Stomach (tissue), 9 donors: ENCODE measurements around the gene TGM2. TPM values are rescaled to one million over a fixed set of nuclear protein-coding genes. Genes with fewer than 3 reads are reported as not detected.
A peak's percentile ranks its signal among the peaks of the same experiment; 100 is the strongest.

Experiments used
- DNase-seq, 2 donors: peaks; one replicate each; pipeline versions ENCODE4 v3.0.0 to v3.0.0-alpha.2; 2013 to 2019
- H3K27ac ChIP-seq, 5 donors: fragments of 200-600 bp in 4 of 5; sonication (generic) in 4 of 5; one replicate each; pipeline ENCODE4 v1.5.1; 2013 to 2019; ENCODE audit warnings: mild to moderate bottlenecking in 1 of 5, moderate library complexity in 1 of 5
- H3K27me3 ChIP-seq, 3 donors: fragments of 200-600 bp; sonication (generic); one replicate each; pipeline ENCODE4 v1.5.1; 2017 to 2019; ENCODE audit warnings: mixed run types in 1 of 3
- H3K36me3 ChIP-seq, 4 donors: fragments of 200-600 bp; sonication (generic); 1 replicate in 3 of 4; 2 replicates in 1 of 4; pipeline ENCODE4 v1.5.1; 2016 to 2019
- H3K4me1 ChIP-seq, 4 donors: fragments of 200-600 bp; sonication (generic); one replicate each; pipeline ENCODE4 v1.5.1; 2016 to 2019
- H3K4me3 ChIP-seq, 4 donors: fragments of 200-600 bp; sonication (generic) in 3 of 4; one replicate each; pipeline ENCODE4 v1.5.1; 2016 to 2019; ENCODE audit warnings: mild to moderate bottlenecking in 1 of 4
- H3K9me3 ChIP-seq, 4 donors: fragments of 200-600 bp; sonication (generic); one replicate each; pipeline ENCODE4 v1.5.1; 2016 to 2019
- EP300 ChIP-seq: sonication (generic); formaldehyde crosslinking; IDR thresholded peaks from one replicate; pipeline ENCODE4 v1.6.1; 2017; ENCODE audit warnings: antibody characterized with exemption
- POLR2A ChIP-seq, 4 donors: fragments of 450-650 bp; IDR thresholded peaks; one replicate each; pipeline ENCODE4 v1.6.1; 2016; ENCODE audit warnings: antibody characterized with exemption in 4 of 4, control low read depth in 2 of 4, mild to moderate bottlenecking in 1 of 4, moderate library complexity in 1 of 4
- POLR2AphosphoS5 ChIP-seq, 3 donors: sonication (generic); formaldehyde crosslinking; IDR thresholded peaks; one replicate each; pipeline ENCODE4 v1.6.1; 2016; ENCODE audit warnings: antibody characterized with exemption in 3 of 3
- WGBS, 5 donors: extraction: QIAGEN DNeasy Blood & Tissue Kit in 3 of 5; methylation state at CpG; one replicate each; pipeline versions ENCODE4 v1.1.5 to v1.1.7; 2013 to 2018; 5-methylcytosine and 5-hydroxymethylcytosine counted together
- intact Hi-C: fragments of 100-400 bp; cut with DNase I; formaldehyde crosslinking; loops from one replicate; pipeline ENCODE4 v1.15.1; 2023; ENCODE audit warnings: low total_unique reads
- polyA plus RNA-seq, 3 donors: library from polyadenylated mRNA; stranded (reverse); fragments of 200-250 nt; gene quantifications; one replicate each; pipeline ENCODE4 v1.2.3, GENCODE V29; 2013
- total RNA-seq, 5 donors: library from RNA; depleted of rRNA; stranded (reverse); fragments of >200 nt; gene quantifications; one replicate each; pipeline versions ENCODE4 v1.1.0 to v1.2.3, GENCODE V29; 2014 to 2016
- TF ChIP-seq, protein P1 (sequence below), 7 experiments: fragments of 450-650 bp in 4 of 7; fragments of 200-600 bp in 3 of 7; sonication (generic) in 3 of 7; IDR thresholded peaks; one replicate each; pipeline ENCODE4 v1.5.1; 2016 to 2019; ENCODE audit warnings: antibody characterized with exemption in 7 of 7, control low read depth in 2 of 7, mild to moderate bottlenecking in 1 of 7
- donor health status: healthy with polysubstance abuse.
- donor health status: Bipolar disorder and iron deficiency.
- donor health status: healthy.

TGM2 gene
- total and polyA plus RNA-seq, 8 donors = 16.2 to 195 (median 33.3) TPM

DNA sequence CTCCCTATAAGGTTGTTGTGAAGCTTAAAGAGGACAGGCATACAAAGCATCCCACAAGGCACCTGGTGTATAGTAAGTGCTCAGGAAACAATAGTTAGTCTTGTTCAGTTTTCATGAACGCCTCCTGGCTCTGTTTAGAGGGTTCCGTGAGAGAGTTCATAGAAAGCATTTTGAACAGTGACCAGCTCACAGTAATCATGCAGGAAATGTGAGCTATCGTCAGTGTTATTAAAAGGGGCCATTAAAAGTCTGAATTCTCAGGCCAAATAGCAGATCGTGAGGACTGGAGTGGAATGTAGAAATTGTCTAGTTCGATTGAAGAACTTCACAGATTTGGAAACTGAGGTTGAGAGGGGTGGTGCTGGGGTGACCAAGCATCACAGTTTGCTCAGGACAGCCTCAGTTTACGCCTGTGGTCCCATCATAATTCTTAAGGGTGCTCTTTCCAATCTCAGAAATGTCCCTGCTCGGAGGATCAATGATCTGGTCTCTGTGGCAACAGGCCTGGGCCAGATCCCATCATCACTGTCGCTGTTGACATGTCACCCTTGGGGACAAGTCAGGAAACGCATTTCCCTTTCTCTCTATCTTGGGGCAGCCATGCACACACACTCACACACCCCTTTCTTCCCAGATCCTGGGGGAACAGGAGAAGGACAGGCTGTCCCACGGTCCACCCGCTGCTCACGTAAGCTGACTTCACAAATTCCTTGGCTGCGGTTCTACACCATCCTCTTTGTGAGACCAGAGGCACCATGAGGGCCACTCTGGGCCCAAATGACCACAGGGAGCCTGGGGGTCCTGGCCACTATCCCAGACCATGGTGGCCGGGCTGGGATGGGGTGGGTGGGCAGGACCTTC is 7.2 kb downstream of the TGM2 start:
- Histone ChIP-seq H3K9me3 (no peaks in the 10 kb centered on the region), H3K4me1 (peaks cover 28 to 75% (median 50%) of the 10 kb centered on the region in 4 donors), H3K36me3 (peaks cover 0 to 42% (median 31%) of the 10 kb centered on the region in 4 donors), H3K27me3 (no peaks in the 10 kb centered on the region), H3K27ac (peak overlapping the region in 4 of 5 donors; percentile 67 to 85 (median 80)), H3K4me3 (no peak overlapping the region)
- DNase-seq = no peak
- TF ChIP-seq POLR2A (IDR thresholded peaks at IDR 0.05) = no peak
- TF ChIP-seq, protein P1, sequence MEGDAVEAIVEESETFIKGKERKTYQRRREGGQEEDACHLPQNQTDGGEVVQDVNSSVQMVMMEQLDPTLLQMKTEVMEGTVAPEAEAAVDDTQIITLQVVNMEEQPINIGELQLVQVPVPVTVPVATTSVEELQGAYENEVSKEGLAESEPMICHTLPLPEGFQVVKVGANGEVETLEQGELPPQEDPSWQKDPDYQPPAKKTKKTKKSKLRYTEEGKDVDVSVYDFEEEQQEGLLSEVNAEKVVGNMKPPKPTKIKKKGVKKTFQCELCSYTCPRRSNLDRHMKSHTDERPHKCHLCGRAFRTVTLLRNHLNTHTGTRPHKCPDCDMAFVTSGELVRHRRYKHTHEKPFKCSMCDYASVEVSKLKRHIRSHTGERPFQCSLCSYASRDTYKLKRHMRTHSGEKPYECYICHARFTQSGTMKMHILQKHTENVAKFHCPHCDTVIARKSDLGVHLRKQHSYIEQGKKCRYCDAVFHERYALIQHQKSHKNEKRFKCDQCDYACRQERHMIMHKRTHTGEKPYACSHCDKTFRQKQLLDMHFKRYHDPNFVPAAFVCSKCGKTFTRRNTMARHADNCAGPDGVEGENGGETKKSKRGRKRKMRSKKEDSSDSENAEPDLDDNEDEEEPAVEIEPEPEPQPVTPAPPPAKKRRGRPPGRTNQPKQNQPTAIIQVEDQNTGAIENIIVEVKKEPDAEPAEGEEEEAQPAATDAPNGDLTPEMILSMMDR (IDR thresholded peaks at IDR 0.05) = no peak
- TF ChIP-seq POLR2AphosphoS5 (IDR thresholded peaks at IDR 0.05) = peak in 1 of 3 donors; percentile 29
- TF ChIP-seq EP300 = peak; percentile 63
- WGBS, 5 donors = 73 to 86% (median 82%) methylated on average over 14 of the region's 14 CpGs
- intact Hi-C loops = no loop called here

DNA sequence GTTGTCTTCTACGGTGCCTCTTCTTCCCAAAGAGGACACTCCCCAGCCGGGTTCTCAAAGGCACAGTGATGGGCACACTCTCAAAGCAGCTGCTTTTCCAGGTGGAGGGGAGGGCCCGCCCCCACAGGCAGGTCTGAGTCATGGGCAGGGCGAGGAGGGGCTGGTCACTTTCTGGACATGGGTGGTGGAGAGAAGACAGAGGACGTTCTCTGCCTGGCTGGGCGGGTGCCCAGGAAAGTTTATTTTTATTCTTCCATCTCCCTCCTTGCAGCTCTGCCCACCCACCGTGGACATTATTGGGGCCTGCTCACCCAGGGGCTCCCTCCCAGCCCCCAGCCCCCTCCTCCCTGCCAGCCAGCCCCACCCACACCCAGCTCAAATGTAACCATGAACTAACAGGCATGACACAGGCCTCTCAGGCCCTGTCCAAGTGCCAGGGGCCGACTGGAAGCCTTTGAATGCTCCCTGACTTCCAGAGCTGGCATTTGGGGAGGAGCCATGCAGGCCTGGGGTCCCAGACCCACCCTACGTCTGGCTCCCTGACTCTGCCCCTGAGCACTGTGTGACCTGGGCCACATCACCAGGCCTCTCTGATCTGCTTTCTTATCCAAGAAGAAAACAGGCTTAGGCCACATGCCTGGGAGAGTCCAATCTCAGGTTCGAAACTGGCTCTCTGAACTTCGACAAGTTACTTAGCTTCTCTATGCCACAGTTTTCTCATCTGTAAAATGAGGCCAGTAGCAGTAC is 8.0 kb downstream of the TGM2 start:
- TF ChIP-seq, protein P1 (IDR thresholded peaks at IDR 0.05) = no peak
- peak in 2 of 3 donors; percentile 28 to 57 for TF ChIP-seq POLR2AphosphoS5 (IDR thresholded peaks at IDR 0.05)
- TF ChIP-seq POLR2A (IDR thresholded peaks at IDR 0.05) = no peak
- TF ChIP-seq EP300 = no peak
- peak in 1 of 2 donors; percentile 57 for DNase-seq
- peak overlapping the region in 4 of 5 donors; percentile 67 to 85 (median 80) for H3K27ac ChIP-seq
- peaks cover 0 to 42% (median 31%) of the 10 kb centered on the region in 4 donors for H3K36me3 ChIP-seq
- WGBS, 5 donors = 61 to 69% (median 65%) methylated on average over 11 of the region's 11 CpGs
- no peaks in the 10 kb centered on the region for H3K27me3 ChIP-seq
- intact Hi-C loops = no loop called here
- no peak overlapping the region for H3K4me3 ChIP-seq
- peaks cover 36 to 78% (median 53%) of the 10 kb centered on the region in 4 donors for H3K4me1 ChIP-seq
- no peaks in the 10 kb centered on the region for H3K9me3 ChIP-seq

DNA sequence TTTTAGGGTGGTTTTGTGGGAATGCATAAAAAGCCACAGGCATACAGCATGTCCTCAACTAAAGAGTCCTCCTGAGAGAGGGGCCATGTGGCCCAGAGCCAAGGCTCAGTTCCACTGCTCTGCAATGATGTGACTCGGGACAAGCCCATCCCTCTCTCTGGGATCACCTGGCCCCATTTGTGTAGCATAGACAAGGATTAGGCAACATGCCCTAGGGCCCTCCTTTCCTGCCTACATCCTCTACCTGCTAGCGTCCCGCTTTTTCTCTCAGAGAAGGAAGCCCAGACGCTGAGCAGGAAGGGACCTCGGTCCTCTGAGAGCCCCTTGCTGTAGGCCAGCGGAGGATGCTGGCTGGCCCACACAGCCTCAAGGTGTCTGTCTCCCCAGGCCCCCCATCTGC is 8.8 kb downstream of the TGM2 start:
- peaks cover 39 to 78% (median 54%) of the 10 kb centered on the region in 4 donors for H3K4me1 ChIP-seq
- TF ChIP-seq, protein P1 (IDR thresholded peaks at IDR 0.05) = no peak
- no peak for TF ChIP-seq EP300
- no peak for TF ChIP-seq POLR2AphosphoS5 (IDR thresholded peaks at IDR 0.05)
- TF ChIP-seq POLR2A (IDR thresholded peaks at IDR 0.05) = no peak
- no peak for DNase-seq
- H3K27me3 ChIP-seq = no peaks in the 10 kb centered on the region
- intact Hi-C loops = no loop called here
- WGBS, 5 donors = 84 to 93% (median 88%) methylated on average over 6 of the region's 6 CpGs
- H3K4me3 ChIP-seq = no peak overlapping the region
- H3K36me3 ChIP-seq = peaks cover 0 to 39% (median 31%) of the 10 kb centered on the region in 4 donors
- H3K9me3 ChIP-seq = no peaks in the 10 kb centered on the region
- H3K27ac ChIP-seq = peak overlapping the region in 4 of 5 donors; percentile 67 to 85 (median 80)

DNA sequence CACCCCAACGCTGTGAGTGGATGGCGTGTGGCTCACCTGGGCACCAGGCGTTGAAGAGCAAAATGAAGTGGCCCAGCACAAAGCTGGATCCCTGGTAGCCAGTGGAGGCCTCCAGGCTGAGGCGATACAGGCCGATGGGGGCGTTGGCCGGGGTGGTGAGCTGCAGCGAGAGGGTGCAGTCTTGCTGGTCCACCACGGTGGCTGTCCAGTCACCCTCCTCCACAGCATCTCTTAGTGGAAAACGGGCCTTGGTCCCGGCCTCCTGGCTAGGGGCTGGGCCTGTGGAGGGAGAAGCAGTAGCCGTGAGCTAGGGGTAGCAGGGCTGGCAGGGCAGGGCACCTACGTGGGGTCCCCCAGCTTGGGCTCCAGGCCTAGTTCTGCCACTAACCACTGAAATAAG is 9.3 kb downstream of the TGM2 start:
- intact Hi-C loops = no loop called here
- WGBS, 5 donors = 91 to 96% (median 93%) methylated on average over 4 to 13 of the region's 13 CpGs
- no peak for DNase-seq
- H3K27me3 ChIP-seq = no peaks in the 10 kb centered on the region
- TF ChIP-seq POLR2A (IDR thresholded peaks at IDR 0.05) = no peak
- TF ChIP-seq EP300 = no peak
- no peak for TF ChIP-seq POLR2AphosphoS5 (IDR thresholded peaks at IDR 0.05)
- TF ChIP-seq, protein P1 (IDR thresholded peaks at IDR 0.05) = no peak
- no peak overlapping the region for H3K4me3 ChIP-seq
- H3K4me1 ChIP-seq = peaks cover 40 to 80% (median 58%) of the 10 kb centered on the region in 4 donors
- no peaks in the 10 kb centered on the region for H3K9me3 ChIP-seq
- H3K27ac ChIP-seq = peak overlapping the region in 4 of 5 donors; percentile 67 to 85 (median 80)
- H3K36me3 ChIP-seq = peaks cover 0 to 38% (median 30%) of the 10 kb centered on the region in 4 donors
